B cell (primary cell): Measurements from ENCODE around the gene RAD17. TPM values are rescaled to one million over a fixed set of nuclear protein-coding genes. Genes with fewer than 3 reads are reported as not detected.
"Not testable (repeated sequence)": the region's sequence is repeated elsewhere in the genome, so short reads cannot be mapped to it uniquely, and the experiment has no call there.

Source experiments
- ATAC-seq: fragments of 200-7000 bp; cut with Tn5 transposase; one replicate; pipeline ENCODE4 v1.10.0; 2021; ENCODE audit warnings: low read depth, mild to moderate bottlenecking, moderate number of reproducible peaks, moderate library complexity
- CTCF ChIA-PET: fragments of 350-600 bp; sonication (Branson Sonifier 250); formaldehyde crosslinking; loops from one replicate; lab custom pipeline; 2021; ENCODE audit warnings: antibody characterized with exemption, inconsistent platforms; lab: Charles Lee
- POLR2A ChIA-PET: fragments of 350-600 bp; sonication (Branson Sonifier 250); formaldehyde crosslinking; loops from one replicate; lab custom pipeline; 2021; ENCODE audit warnings: antibody characterized with exemption; lab: Charles Lee
- DNase-seq: peaks from one replicate; pipeline ENCODE4 v3.0.0; 2013
- H2AFZ ChIP-seq: 2 replicates; pipeline ENCODE4 v1.6.1; 2012; ENCODE audit warnings: mild to moderate bottlenecking, low read depth, low read length; ENCODE audit not compliant: insufficient read depth, poor library complexity, severe bottlenecking
- H3K27ac ChIP-seq, 2 donors: 1 replicate in 1 of 2; 2 replicates in 1 of 2; pipeline ENCODE4 v1.5.1; 2012 to 2013; ENCODE audit warnings: low read length in 2 of 2, mild to moderate bottlenecking in 2 of 2, moderate library complexity in 1 of 2
- H3K27me3 ChIP-seq, 4 experiments: fragments of 200-600 bp in 1 of 4; sonication (generic) in 1 of 4; replicated peaks in 1 of 4; 1 replicate in 2 of 4; 2 replicates in 2 of 4; pipeline versions ENCODE4 v1.6.1 to v1.7.0; 2013 to 2016; ENCODE audit warnings: low read length in 3 of 4, mild to moderate bottlenecking in 2 of 4, mixed read lengths in 1 of 4, moderate library complexity in 1 of 4; ENCODE audit not compliant: insufficient read depth in 4 of 4, control insufficient read depth in 3 of 4; ENCODE audit errors: control extremely low read depth in 1 of 4
- H3K36me3 ChIP-seq, 2 experiments: replicated peaks in 1 of 2; 1 replicate in 1 of 2; 2 replicates in 1 of 2; pipeline versions ENCODE4 v1.6.1 to v1.7.1; 2013; ENCODE audit warnings: low read length in 1 of 2; ENCODE audit not compliant: insufficient read depth in 2 of 2, control insufficient read depth in 1 of 2; ENCODE audit errors: control extremely low read depth in 1 of 2, extremely low read depth in 1 of 2
- H3K4me1 ChIP-seq, 2 donors: fragments of 200-600 bp in 1 of 2; sonication (generic) in 1 of 2; 1 replicate in 1 of 2; 2 replicates in 1 of 2; pipeline versions ENCODE4 v1.5.1 to v1.6.1; 2013 to 2017; ENCODE audit warnings: low read length in 2 of 2; ENCODE audit not compliant: control insufficient read depth in 2 of 2, insufficient read depth in 2 of 2
- H3K4me2 ChIP-seq: replicated peaks from 2 replicates; pipeline ENCODE3; 2012; ENCODE audit warnings: mild to moderate bottlenecking, low read depth, low read length; ENCODE audit not compliant: poor library complexity, severe bottlenecking
- H3K4me3 ChIP-seq, 5 experiments: fragments of 200-600 bp in 1 of 5; sonication (generic) in 1 of 5; 1 replicate in 3 of 5; 2 replicates in 2 of 5; pipeline versions ENCODE4 v1.5.1 to v1.7.0; 2011 to 2016; ENCODE audit warnings: low read length in 4 of 5, mild to moderate bottlenecking in 4 of 5, low read depth in 2 of 5, control low read depth in 1 of 5, moderate library complexity in 1 of 5; ENCODE audit not compliant: insufficient read depth in 1 of 5; ENCODE audit errors: control extremely low read depth in 1 of 5, extremely low read depth in 1 of 5
- H3K79me2 ChIP-seq: fragments of 200-600 bp; sonication (generic); one replicate; pipeline ENCODE4 v1.6.0; 2016; ENCODE audit warnings: low read length; ENCODE audit not compliant: control insufficient read depth, insufficient read depth
- H3K9ac ChIP-seq: fragments of 200-600 bp; sonication (generic); 2 replicates; pipeline ENCODE4 v1.6.1; 2017; ENCODE audit warnings: mild to moderate bottlenecking, low read length, moderate library complexity
- H3K9me3 ChIP-seq, 3 donors: one replicate each; pipeline versions ENCODE4 v1.6.1 to v1.7.1; 2013; ENCODE audit warnings: low read length in 2 of 3; ENCODE audit not compliant: control insufficient read depth in 2 of 3, insufficient read depth in 1 of 3; ENCODE audit errors: control extremely low read depth in 1 of 3
- H4K20me1 ChIP-seq: 2 replicates; pipeline ENCODE4 v1.6.0; 2012; ENCODE audit warnings: mild to moderate bottlenecking, low read length; ENCODE audit not compliant: insufficient read depth, control insufficient read depth, poor library complexity, severe bottlenecking
- H3K27ac Mint-ChIP-seq: one replicate; pipeline ENCODE4 v1.8.0; 2021; ENCODE audit warnings: mixed read lengths
- H3K27me3 Mint-ChIP-seq: one replicate; pipeline ENCODE4 v1.8.0; 2021; ENCODE audit warnings: mixed read lengths
- H3K4me1 Mint-ChIP-seq: one replicate; pipeline ENCODE4 v1.8.0; 2021; ENCODE audit warnings: mixed read lengths
- H3K4me3 Mint-ChIP-seq: one replicate; pipeline ENCODE4 v1.8.0; 2021; ENCODE audit warnings: mixed read lengths
- H3K9me3 Mint-ChIP-seq: one replicate; pipeline ENCODE4 v1.8.0; 2022; ENCODE audit warnings: mixed read lengths; ENCODE audit not compliant: insufficient read depth
- EZH2 ChIP-seq: IDR thresholded peaks from 2 replicates; pipeline ENCODE4 v1.6.1; 2012; ENCODE audit warnings: borderline replicate concordance, low read depth, mild to moderate bottlenecking, moderate library complexity, low read length; ENCODE audit not compliant: insufficient read depth, poor library complexity, severe bottlenecking
- WGBS: methylation state at CpG from one replicate; pipeline ENCODE4 v1.1.5; 2013; ENCODE audit warnings: missing lambda C conversion rate; ENCODE audit not compliant: insufficient coverage; 5-methylcytosine and 5-hydroxymethylcytosine counted together
- intact Hi-C: fragments of 100-400 bp; cut with micrococcal nuclease; formaldehyde crosslinking; loops from one replicate; pipeline ENCODE4 v1.10.0; 2022
- polyA plus RNA-seq: library from polyadenylated mRNA; depleted of rRNA; stranded (reverse); fragments of >200 nt; gene quantifications from 2 replicates; pipeline ENCODE4 v1.2.3, GENCODE V29; 2012
- total RNA-seq, 2 donors: library from RNA; stranded (reverse); fragments of 120-200 nt in 1 of 2; gene quantifications; 1 replicate in 1 of 2; 2 replicates in 1 of 2; pipeline versions ENCODE4 v1.2.3 to v1.2.4, GENCODE V29; 2013 to 2022
- TF ChIP-seq, protein P1 (sequence below): fragments of 200-600 bp; IDR thresholded peaks from one replicate; pipeline ENCODE4 v1.8.0; 2022; ENCODE audit warnings: antibody characterized with exemption, mild to moderate bottlenecking

RAD17 gene
- total and polyA plus RNA-seq, 2 donors (not counting 1 experiment from before 2014, with no cell fraction given) = 21.0 to 39.6 TPM

DNA sequence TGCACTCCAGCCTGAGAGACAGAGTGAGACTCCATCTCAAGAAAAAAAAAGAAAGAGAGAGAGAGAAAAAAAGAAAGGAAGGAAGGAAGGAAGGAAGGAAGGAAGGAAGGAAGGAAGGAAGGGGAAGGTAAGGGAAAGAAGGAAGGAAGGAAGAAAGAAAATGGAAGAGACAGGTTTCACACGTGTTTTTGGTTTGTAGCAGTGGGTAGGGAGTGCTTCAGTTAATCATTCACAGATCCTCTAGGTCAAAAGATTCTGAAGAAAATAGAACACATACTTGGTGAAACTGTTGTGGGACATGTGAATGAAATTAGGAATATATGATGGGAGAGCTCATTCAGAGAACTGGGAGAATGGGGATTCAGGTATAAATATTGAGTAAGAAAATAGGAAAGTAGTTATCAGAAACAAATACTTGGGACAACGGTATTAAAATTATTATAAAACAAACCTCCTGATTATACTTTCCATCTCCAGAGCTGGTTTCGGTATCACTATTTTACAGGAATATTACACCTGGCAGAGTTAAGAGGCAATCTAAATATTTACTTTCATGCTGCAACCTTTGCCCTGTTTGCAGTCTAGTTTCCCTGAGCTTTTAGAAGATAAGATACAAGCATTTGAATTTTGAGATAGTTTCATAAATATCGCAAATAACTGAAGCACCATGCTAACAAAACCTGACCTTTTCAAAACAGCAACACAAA lies 82.5 kb downstream of the RAD17 start:
- TF ChIP-seq, protein P1, sequence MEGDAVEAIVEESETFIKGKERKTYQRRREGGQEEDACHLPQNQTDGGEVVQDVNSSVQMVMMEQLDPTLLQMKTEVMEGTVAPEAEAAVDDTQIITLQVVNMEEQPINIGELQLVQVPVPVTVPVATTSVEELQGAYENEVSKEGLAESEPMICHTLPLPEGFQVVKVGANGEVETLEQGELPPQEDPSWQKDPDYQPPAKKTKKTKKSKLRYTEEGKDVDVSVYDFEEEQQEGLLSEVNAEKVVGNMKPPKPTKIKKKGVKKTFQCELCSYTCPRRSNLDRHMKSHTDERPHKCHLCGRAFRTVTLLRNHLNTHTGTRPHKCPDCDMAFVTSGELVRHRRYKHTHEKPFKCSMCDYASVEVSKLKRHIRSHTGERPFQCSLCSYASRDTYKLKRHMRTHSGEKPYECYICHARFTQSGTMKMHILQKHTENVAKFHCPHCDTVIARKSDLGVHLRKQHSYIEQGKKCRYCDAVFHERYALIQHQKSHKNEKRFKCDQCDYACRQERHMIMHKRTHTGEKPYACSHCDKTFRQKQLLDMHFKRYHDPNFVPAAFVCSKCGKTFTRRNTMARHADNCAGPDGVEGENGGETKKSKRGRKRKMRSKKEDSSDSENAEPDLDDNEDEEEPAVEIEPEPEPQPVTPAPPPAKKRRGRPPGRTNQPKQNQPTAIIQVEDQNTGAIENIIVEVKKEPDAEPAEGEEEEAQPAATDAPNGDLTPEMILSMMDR = no peak
- no peak for TF ChIP-seq EZH2
- CTCF ChIA-PET = no interaction called here
- intact Hi-C loops = no loop called here

DNA sequence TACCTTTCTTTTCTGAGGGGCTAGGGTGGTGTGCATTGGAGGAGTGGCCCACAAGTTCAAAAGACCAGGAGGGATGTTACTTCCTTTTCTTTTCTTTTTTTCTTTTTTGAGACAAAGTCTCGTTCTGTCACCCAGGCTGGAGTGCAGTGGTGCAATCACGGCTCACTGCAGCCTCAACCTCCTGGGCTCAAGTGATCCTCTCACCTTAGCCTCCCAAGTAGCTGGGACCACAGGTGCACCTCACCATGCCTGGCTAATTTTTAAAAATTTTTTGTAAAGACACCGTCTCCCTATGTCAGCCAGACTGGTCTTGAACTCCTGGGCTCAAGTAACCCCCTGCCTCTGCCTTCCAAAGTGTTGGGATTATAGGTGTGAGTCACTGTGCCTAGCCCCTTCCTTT lies 83.9 kb downstream of the RAD17 start:
- H3K27ac Mint-ChIP-seq, H3K27me3 Mint-ChIP-seq, DNase-seq, H3K4me1 ChIP-seq, CTCF ChIA-PET, H3K79me2 ChIP-seq, ATAC-seq, H4K20me1 ChIP-seq, H3K9me3 ChIP-seq, H3K4me3 ChIP-seq, intact Hi-C loops, POLR2A ChIA-PET, H3K4me2 ChIP-seq, H3K4me1 Mint-ChIP-seq, H3K9ac ChIP-seq, H3K4me3 Mint-ChIP-seq, H2AFZ ChIP-seq, H3K27ac ChIP-seq, H3K27me3 ChIP-seq, H3K36me3 ChIP-seq, H3K9me3 Mint-ChIP-seq: not testable (repeated sequence)
- WGBS = 77% methylated on average over 2 of the region's 3 CpGs

More for the DNA sequence above, 82.5 kb downstream of the RAD17 start:
- H3K9ac ChIP-seq = no peak overlapping the region
- H3K4me3 ChIP-seq = no peak overlapping the region
- 50% methylated on average over 1 of the region's 4 CpGs for WGBS
- no peaks in the 10 kb centered on the region for H3K79me2 ChIP-seq
- H3K27me3 Mint-ChIP-seq = no peaks in the 10 kb centered on the region
- no peak overlapping the region for H3K27ac Mint-ChIP-seq
- POLR2A ChIA-PET = no interaction called here
- DNase-seq (no peak), ATAC-seq (no peak)
- no peaks in the 10 kb centered on the region for H3K27me3 ChIP-seq
- no peaks in the 10 kb centered on the region for H4K20me1 ChIP-seq
- H3K4me1 ChIP-seq = no peaks in the 10 kb centered on the region
- H2AFZ ChIP-seq = no peak overlapping the region
- H3K4me3 Mint-ChIP-seq = no peak overlapping the region
- H3K4me2 ChIP-seq = no peak overlapping the region
- H3K36me3 ChIP-seq = no peaks in the 10 kb centered on the region
- peaks cover 0 to 5% (median 0%) of the 10 kb centered on the region in 3 donors for H3K9me3 ChIP-seq
- no peaks in the 10 kb centered on the region for H3K9me3 Mint-ChIP-seq
- H3K4me1 Mint-ChIP-seq = no peaks in the 10 kb centered on the region
- H3K27ac ChIP-seq = no peak overlapping the region
